Endothelial cell of umbilical vein (primary cell): ENCODE results near the gene KRT77.

ENCODE experiments used
- EZH2 ChIP-seq: IDR thresholded peaks from 2 replicates; pipeline ENCODE4 v1.6.1; 2012; ENCODE audit warnings: borderline replicate concordance, low read depth, mild to moderate bottlenecking, moderate library complexity, low read length, inconsistent platforms; ENCODE audit not compliant: severe bottlenecking
- FOS ChIP-seq: IDR thresholded peaks from 2 replicates; pipeline ENCODE4 v1.6.1; 2011; ENCODE audit warnings: mild to moderate bottlenecking, low read length, moderate library complexity, borderline replicate concordance; ENCODE audit not compliant: insufficient read depth
- POLR2A ChIP-seq: IDR thresholded peaks from 2 replicates; pipeline ENCODE4 v1.6.1; 2012; ENCODE audit warnings: low read depth, mild to moderate bottlenecking, control low read depth, low read length
- POLR2AphosphoS5 ChIP-seq: IDR thresholded peaks from 2 replicates; pipeline ENCODE4 v1.6.1; 2012; ENCODE audit warnings: low read depth, mild to moderate bottlenecking, control low read depth, low read length, moderate library complexity; ENCODE audit not compliant: insufficient read depth
- TF ChIP-seq, protein P1 (sequence below), 2 donors: IDR thresholded peaks; 1 replicate in 1 of 2; 2 replicates in 1 of 2; pipeline ENCODE4 v1.5.1; 2011; ENCODE audit warnings: low read length in 2 of 2, mild to moderate bottlenecking in 2 of 2, moderate library complexity in 2 of 2, control low read depth in 1 of 2, inconsistent platforms in 1 of 2, low read depth in 1 of 2; ENCODE audit not compliant: insufficient read depth in 1 of 2; ENCODE audit errors: extremely low read depth in 1 of 2

- TF ChIP-seq, protein P1, sequence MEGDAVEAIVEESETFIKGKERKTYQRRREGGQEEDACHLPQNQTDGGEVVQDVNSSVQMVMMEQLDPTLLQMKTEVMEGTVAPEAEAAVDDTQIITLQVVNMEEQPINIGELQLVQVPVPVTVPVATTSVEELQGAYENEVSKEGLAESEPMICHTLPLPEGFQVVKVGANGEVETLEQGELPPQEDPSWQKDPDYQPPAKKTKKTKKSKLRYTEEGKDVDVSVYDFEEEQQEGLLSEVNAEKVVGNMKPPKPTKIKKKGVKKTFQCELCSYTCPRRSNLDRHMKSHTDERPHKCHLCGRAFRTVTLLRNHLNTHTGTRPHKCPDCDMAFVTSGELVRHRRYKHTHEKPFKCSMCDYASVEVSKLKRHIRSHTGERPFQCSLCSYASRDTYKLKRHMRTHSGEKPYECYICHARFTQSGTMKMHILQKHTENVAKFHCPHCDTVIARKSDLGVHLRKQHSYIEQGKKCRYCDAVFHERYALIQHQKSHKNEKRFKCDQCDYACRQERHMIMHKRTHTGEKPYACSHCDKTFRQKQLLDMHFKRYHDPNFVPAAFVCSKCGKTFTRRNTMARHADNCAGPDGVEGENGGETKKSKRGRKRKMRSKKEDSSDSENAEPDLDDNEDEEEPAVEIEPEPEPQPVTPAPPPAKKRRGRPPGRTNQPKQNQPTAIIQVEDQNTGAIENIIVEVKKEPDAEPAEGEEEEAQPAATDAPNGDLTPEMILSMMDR (IDR thresholded peaks at IDR 0.05; ENCODE audit: extremely low read depth in 1 of 2, insufficient read depth in 1 of 2, low read depth in 1 of 2, low read length in 2 of 2), result no peak
- TF ChIP-seq EZH2 (no peak), POLR2A (no peak), FOS (no peak), POLR2AphosphoS5 (no peak)
Measured at GRCh38 chr12:52682381-52682660, 21.0 kb downstream of the KRT77 start.
